Renal cortex interstitium (tissue), 11 donors: ENCODE results near the gene NRCAM. TPM values are rescaled to one million over a fixed set of nuclear protein-coding genes. Genes with fewer than 3 reads are reported as not detected.
"Not testable (repeated sequence)": the region's sequence is repeated elsewhere in the genome, so short reads cannot be mapped to it uniquely, and the experiment has no call there.

Experiments
- DNase-seq, 11 donors: peaks; one replicate each; pipeline ENCODE4 v3.0.0-alpha.2; 2013; ENCODE audit warnings: low read depth in 9 of 11, low spot score in 4 of 11; ENCODE audit errors: extremely low read depth in 1 of 11
- polyA plus RNA-seq, 3 donors: library from polyadenylated mRNA; unstranded; fragments of 120-200 nt; gene quantifications; one replicate each; pipeline ENCODE4 v1.2.1, GENCODE V29; 2013; ENCODE audit not compliant: insufficient read length in 3 of 3

The NRCAM gene
- polyA plus RNA-seq, 3 donors, result 17.3 to 22.9 (median 20.0) TPM

DNA sequence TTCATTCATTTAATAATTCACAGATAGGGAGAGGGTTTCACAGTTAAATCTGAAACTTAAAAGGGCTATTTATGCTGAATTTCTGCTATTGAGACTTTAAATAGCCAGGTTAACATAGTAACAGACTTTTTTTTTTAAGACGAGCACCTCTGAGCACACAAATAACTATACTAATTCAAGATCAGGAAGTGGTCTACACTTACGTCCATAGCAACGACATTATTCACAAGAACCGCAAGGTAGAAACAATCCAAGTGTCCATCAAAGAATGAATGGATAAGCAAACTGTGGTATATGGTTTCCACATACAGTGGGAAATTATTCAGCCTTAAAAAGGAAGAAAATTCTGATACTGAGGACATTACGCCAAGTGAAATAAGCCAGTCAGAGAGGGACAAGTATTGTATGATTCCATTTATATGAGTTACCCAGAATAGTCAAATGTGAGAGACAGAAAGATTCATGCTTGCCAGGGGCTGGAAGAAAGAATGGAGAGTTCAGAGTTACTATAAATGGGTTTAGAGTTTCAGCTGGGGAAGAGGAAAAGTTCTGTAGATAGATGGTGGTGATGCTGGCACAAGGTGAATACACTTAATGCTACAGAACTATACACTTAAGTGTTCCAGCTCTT lies 185.7 kb downstream of the NRCAM start:
- no peak for DNase-seq

DNA sequence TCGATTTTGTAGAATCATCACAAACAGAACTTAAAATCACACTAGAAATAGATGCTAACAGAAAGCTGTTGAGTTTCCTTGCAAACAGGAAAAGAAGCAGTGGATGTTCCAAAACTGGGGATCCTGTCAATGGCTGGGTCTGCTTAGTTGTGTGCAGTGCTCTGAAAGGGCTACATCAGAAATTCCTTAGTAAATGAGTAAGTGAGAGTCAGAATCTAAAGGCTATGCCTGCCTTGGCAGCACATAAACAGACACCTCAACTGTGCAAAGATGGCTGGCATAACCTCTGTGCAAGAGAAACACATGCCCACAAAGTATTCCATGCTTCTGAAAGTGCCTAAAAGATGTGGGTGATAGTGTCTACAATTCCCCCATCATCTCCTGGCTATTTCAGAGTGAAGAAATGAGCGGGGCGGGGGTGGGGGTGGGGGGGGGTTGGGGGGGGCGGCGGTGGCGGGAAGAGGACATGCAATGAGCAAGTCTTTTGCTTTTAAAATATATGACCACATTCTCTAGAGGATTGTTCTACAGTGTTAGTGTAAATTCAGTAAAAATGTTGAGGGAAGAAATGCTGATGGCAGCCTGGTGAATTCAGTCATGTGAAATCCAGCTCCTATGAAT lies 187.9 kb downstream of the NRCAM start:
- no peak for DNase-seq

DNA sequence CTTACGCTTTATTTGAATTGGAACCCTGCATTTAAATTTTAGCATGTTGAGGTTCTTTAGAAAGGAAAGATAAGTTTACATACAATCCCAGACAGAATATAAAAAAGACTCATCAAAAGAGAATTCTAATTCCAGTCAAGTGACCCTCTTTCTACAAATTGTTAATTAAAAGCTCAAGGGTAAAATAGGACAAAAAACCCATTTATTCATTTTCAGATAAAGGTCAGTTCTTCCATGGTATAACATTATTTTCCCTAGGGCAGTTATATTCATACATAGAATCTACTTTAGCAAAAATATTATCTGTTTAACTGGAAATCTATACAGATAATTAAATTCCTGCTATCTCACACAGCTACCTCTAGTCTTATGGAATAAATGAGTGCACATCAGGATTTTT lies 188.6 kb downstream of the NRCAM start:
- DNase-seq, result no peak

DNA sequence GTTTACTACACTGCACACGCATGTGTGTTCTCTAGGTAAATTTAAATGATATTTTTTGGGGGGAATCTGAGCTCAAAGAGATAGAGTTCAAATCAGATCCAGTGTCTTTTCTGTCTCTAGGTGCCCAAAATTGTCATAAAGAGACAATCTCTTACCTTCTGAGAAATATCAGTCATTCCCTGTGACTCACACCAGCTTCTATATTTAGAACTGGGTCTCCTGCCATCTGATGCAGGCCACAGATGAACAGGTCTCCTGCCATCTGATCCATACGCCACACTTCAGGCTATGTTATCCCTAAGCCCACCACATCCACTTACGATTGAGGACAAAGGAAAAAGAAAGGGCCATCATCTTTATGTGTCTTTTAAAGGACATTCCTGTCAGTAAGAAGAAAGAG lies 189.7 kb downstream of the NRCAM start:
- DNase-seq, result no peak

DNA sequence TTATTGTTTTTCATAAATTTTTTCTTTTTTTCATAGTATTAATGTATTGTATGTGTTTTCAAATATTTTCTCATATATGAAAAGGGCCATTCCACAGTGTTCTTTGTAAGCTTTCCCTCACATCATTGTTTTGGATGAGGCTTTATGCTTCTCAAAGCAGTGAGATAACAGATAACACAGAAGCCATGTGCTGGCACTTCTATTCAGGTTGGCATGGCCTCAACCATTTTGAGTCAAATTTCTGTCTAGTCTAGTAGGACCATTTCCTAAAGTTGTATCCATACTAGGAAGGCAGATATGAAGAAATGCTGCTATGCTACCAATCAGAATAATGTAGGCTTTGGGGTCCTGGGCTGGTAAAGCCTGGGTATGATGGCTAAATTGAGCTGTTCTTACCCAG lies 190.2 kb downstream of the NRCAM start:
- DNase-seq, result no peak

DNA sequence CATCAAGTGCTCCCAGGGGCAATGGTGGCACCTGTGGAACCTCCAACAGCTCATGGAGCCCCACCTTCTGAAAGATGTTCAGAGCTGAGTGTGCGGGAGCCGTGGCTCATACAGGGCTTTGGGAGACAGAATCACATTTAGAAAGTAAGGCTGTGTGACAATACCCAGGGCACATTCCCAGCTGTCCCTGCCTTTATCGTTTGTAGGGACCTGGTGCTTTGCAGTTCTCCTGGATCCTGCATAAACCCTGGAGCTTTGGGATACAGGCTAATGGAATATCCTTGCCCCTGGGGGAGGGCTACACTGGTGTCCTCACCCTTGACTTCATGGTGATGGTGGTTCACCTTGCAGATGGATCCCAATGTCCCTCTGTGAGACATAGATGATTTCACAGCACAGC lies 191.2 kb downstream of the NRCAM start:
- DNase-seq, result no peak

DNA sequence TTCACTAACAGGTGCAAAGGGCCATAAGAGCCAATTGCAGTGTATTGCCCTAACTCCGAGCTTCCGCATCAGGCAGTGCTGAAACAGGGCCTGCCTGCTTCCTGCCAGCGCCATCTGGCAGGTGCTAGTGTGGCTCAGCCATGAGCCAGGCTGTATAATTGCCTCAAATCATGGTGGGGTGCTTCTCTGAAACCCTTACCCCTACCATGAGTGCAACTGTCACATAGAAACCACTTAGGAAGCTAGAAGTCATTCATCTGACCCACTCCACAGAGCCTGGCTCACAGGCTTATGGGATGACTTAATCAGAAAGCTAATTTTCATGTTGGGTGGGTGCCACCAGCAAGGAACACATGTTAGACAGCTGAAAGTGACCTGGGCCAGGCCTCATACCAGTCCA lies 192.8 kb downstream of the NRCAM start:
- no peak for DNase-seq

DNA sequence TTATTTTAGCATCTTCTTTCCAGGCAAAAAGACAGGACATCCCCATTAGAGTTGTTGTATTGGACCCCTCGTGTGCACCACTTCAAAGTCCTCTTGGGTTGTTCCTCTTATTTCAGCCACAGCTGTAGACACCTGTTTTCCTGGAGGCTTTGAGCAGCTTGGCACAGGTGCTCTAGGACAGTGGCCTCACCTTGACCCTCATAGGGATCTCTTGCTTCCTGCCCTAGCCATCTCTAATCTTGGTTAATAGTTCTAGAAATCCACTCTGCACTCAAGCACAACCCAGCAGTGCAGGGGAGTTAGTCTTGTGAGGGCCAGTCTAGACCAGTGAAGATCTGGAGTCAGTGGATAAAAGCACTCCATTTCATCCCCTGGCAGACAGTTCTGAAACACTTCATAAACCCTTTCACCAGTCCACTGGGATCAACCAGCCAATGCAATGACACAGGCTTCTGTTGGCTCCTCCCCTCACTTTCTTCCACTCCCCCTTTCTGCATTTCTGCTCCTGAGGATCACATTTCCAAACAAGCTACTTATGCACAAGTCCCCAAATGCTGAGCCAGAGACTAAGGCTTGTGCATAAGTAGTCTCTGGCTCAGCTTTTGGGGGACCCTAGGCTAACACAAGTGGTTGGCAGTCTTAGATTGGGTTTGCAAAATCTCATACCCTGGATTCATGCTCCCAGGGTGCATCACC lies 194.5 kb downstream of the NRCAM start:
- DNase-seq, result no peak

DNA sequence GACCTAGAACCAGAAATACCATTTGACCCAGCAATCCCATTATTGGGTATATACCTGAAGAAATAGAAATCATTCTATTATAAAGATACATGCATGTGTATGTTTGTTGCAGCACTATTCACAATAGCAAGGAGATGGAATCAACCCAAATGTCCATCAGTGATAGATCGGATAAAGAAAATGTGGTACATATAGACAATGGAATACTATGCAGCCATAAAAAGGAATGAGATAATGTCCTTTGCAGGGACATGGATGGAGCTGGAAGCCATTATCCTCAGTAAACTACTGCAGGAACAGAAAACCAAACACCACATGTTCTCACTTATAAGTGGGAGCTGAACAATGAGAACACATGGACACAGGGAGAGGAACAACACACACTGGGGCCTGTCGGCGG lies 196.8 kb downstream of the NRCAM start:
- not testable (repeated sequence) for DNase-seq

DNA sequence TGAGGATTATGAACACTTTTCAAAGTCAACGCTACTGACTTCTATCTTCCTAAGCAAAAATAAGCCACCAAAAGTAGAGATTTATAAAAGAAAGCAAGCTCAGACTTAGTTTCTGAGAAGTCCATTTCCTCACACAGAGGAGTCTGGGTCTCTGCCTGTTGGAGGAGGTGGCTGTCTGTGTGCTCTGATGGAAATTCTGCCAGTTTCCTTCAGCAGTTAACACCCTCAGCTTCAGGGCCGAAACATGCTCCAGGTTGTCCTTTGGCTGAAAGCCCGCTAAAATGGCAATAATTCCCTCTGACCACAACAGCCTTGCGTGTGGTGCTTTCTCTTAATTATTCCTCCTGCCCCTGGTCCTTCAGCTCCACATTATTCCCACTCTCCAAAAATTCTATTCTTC lies 198.3 kb downstream of the NRCAM start:
- no peak for DNase-seq

DNA sequence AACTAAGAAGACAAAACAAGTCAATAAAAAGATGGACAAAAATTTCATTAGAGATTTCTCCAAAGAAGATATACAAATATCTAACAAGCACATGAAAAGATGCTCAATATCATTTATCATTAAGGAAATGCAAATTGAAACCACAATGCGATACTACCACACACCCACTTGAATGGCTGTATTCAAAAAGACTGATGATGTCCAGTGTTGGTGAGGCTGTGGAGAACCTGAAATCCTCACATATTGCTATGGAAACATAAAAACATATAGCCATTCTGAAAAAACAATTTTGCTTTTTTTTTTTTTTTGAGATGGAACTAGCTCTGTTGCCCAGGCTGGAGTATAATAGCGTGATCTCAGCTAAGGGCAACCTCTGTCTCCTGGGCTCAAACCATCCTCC lies 202.0 kb downstream of the NRCAM start:
- DNase-seq, result no peak

DNA sequence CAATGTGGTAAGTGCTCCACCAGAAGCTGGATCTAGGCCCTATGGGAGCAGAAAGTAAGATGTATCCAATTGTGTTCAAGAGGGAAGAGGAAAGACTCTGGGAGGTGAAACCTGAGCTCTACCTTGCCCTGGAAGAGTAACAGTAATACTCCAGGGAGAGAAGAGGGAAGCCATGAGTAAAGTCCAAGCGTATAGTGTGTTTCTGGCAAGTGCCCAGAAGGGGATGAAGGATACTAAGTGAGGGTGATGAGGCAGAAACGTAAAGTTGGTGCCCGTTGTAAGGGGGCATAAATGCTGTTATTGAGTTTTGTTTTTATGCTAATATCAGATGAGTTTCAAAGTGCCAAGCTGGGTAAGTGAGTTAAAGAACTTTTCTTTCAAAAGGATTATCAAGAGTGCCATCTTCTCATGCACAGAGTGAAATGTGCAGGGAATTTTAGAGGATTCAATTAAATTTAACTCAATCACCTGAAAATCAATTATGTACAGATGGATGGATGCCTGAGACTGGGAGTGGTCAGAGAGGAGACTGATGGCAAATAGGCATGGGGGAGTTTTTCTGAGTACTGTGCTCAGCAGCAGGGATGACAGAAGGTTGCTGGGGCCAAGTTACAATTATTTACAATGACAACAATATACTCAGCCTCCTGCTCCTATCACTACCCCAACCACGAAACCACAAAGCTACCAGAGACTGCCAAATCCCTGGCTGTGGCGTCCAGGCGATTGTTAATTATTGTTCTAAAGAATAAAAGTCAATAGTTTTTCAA lies 202.8 kb downstream of the NRCAM start:
- DNase-seq, result no peak

DNA sequence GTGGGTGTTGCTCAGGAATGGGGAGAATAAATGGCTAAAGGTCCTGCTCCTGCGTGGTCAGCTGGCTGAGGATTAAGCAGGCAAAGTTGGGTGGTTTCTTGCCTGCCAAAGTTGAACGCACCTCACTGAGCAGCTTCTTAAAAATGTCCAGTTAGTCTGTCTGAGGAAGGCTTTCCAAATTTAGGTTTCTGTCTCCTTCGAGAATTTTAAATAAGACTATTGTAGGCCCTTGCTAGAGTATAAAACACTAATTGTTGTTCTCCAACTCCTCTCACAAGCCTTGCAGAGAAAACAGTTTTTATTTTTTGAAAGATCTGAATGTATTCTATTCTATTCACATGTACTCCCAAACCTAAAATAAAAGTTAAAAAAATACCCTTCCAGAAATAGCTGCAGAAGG lies 204.1 kb downstream of the NRCAM start:
- DNase-seq, result no peak

DNA sequence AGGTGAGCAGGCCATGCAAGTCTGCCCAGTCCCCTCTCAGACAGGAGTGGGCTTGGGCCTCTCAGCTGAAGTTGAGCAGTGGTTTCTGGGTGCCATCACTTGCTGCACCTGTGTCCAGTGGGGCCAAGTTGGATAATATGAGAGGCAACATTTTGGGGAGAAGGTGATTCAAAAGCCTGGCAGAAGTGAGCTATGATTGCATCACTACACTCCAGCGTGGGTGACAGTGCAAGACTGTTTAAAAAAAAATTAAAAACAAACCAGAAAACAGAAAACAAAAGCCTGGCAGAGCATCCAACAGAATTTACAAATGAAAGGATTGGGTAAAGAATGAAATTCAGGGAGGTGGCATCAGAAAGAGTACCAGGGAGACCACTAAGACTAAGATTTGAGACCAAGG lies 204.5 kb downstream of the NRCAM start:
- no peak for DNase-seq

DNA sequence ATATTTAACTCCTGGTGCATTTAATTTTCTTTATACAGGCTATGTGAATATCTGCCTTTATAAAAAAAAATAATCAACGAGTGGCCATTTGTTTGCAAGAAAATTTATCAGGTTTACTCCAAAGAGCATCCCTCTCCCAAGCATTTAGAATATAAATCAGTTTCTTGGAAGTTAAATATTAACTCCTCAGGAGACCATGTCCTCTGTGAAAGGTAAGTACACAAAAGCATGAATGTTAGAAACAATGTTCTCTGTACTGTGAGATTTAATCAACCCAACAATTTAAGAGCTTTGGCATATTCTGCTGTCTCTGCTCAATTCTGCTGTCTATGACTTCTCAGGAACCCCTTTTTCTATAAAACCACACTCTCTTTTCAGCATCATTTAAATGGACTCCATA lies 206.8 kb downstream of the NRCAM start:
- DNase-seq, result peak in 1 of 11 donors; percentile 29

DNA sequence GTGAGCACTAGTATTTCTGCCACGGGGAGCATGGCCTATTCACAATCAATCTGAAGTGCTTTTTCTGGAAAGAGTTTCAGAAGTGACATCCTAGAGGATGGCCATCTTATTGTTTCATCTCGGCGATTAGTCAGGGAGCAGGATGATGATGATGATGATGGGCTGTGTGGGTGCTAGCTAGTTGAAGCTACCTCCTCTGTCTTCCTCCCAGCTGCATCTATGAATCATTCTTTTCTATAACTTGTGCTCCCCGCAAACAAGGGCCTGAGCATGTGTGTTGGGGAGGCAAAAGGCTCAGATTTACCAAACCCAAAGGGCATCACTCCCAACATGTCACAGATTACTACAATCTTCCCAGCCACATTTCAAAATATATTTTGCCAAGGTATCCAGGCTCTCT lies 207.4 kb downstream of the NRCAM start:
- no peak for DNase-seq

DNA sequence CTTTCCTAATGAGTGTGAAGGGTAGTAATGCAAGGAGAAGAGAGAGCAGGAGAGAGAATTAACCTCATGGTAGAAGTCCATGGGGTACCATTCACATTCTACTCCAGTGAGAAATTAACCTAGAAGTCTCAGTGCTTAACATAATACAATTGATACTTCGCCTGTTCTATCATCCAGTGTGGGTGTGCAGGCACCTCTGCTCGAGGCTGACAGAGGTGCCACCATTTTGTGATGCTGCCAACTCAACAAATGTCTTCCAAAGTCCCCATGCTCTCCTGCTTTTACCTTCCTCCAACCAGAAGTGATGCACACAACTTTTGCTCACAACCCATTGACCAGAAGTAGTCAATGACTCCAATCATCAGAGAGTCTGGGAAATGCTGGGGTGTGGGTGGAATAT lies 207.8 kb downstream of the NRCAM start:
- DNase-seq, result no peak

DNA sequence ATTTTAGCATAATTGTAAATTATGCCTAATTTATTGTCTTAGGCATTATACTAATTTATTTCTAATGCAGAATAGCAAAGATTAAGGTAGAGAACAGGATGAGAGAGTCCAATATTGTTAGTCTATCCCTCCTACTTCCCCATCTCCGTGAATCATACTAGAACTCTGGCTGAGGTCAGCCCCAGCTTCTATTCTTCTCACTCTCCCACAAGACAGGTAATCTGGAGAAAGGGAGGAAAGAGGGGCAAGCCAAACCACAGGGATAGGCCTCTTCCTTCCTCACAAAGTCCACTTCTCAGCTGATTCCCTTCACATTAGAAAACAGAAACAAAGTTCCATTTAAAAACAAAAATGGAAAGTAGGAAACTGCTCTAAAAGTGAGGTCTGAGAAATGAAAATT lies 208.6 kb downstream of the NRCAM start:
- DNase-seq, result no peak

DNA sequence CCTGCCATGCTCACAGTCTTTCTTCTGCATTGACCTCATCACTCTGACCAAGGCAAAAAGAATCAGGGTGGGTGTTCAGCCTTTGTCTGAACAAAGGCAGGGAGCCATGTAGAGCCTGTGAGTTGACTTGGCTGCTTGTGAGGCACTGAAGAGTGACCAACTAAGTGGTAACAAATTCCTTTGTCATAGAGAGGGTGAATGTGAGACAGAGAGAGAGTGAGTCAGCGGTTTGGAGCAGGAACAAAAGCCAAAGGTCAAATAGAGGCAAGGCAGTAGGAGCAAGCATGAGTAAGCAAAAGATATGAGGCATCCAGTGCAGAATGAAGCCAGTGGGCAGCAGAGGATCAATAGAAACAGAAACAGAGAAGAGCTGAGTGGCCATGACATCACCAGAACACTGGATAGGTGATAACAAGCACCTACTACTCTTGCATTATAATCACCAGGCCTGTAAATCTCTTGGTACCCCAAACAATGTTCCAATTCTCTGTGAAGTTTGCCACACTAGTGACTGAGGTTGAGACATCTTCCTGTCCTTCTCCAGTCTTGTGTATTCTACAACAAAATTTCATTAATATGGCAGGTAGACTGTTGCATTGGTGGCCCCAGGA lies 209.9 kb downstream of the NRCAM start:
- peak in 9 of 11 donors; percentile 23 to 70 (median 33) for DNase-seq
